Measurements from ENCODE around the gene TEX12.

TEX12 gene, protein sequence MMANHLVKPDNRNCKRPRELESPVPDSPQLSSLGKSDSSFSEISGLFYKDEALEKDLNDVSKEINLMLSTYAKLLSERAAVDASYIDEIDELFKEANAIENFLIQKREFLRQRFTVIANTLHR

DNA sequence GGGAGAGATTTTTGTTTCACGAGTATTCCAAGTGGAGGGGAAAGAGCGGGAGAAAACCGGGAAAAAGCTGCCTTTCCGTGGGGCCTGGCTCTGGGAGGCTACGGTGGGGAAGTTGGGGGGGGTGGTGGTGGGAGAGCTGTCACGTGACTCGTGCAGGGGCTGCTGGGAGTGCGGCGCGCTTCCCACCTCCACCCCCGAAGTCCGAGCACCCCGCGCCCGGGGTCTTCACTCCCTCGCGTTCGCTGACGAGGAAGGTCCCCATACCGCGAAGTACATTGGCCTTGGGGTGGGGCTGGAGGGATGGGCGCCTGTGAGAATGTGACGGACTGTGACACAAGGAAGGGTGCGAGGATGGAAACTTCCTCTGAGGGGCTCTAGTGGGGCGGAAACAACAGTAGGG lies at the start of gene TEX12:
TSS of gene TEX12 (plus strand) at position 228 of the 400 bp plus-strand sequence. CDS start 1,897 bp downstream, outside the sequence.
- H3K4me3 ChIP-seq (replicated peaks; ENCODE audit: low read depth, low read length), result no peak within 1 kb of the TSS
- DNase-seq (ENCODE audit: low read depth), result no peak
- no peak for TF ChIP-seq CTCF (IDR thresholded peaks at IDR 0.05; ENCODE audit: low read length, missing control alignments)

GRCh38 chr11:112118176-112118575 lies 49.0 kb upstream of the TEX12 start:
- H3K4me3 ChIP-seq (replicated peaks; ENCODE audit: low read depth, low read length), result no peak overlapping the region

GRCh38 chr11:112121981-112122615 lies 45.1 kb upstream of the TEX12 start:
- no peak for TF ChIP-seq CTCF (IDR thresholded peaks at IDR 0.05; ENCODE audit: low read length, missing control alignments)
- H3K4me3 ChIP-seq (replicated peaks; ENCODE audit: low read depth, low read length), result no peak overlapping the region
- no peak for DNase-seq (ENCODE audit: low read depth)

More at GRCh38 chr11:112118176-112118575, 49.0 kb upstream of the TEX12 start:
- no peak for DNase-seq (ENCODE audit: low read depth)
- TF ChIP-seq CTCF (IDR thresholded peaks at IDR 0.05; ENCODE audit: low read length, missing control alignments), result no peak

- DNase-seq (ENCODE audit: low read depth), result no peak
- no peak overlapping the region for H3K4me3 ChIP-seq (replicated peaks; ENCODE audit: low read depth, low read length)
These were observed 44.0 kb upstream of the TEX12 start for GRCh38 chr11:112123129-112123528.

GRCh38 chr11:112127056-112127455 lies 40.1 kb upstream of the TEX12 start:
- DNase-seq (ENCODE audit: low read depth), result no peak
- no peak overlapping the region for H3K4me3 ChIP-seq (replicated peaks; ENCODE audit: low read depth, low read length)
- TF ChIP-seq CTCF (IDR thresholded peaks at IDR 0.05; ENCODE audit: low read length, missing control alignments), result no peak

More at GRCh38 chr11:112123129-112123528, 44.0 kb upstream of the TEX12 start:
- TF ChIP-seq CTCF (IDR thresholded peaks at IDR 0.05; ENCODE audit: low read length, missing control alignments), result no peak

- DNase-seq (ENCODE audit: low read depth), result peak; percentile 66
- no peak overlapping the region for H3K4me3 ChIP-seq (replicated peaks; ENCODE audit: low read depth, low read length)
- TF ChIP-seq CTCF (IDR thresholded peaks at IDR 0.05; ENCODE audit: low read length, missing control alignments), result no peak
These were observed 38.6 kb upstream of the TEX12 start for GRCh38 chr11:112128483-112129121.

Data from fibroblast of pulmonary artery (primary cell).